ENCODE measurements around the gene CHAF1B. TPM values are rescaled to one million over a fixed set of nuclear protein-coding genes. Genes with fewer than 3 reads are reported as not detected.

Gene CHAF1B
- total RNA-seq, 1 experiment from 2014 or later: 18.7 TPM

DNA sequence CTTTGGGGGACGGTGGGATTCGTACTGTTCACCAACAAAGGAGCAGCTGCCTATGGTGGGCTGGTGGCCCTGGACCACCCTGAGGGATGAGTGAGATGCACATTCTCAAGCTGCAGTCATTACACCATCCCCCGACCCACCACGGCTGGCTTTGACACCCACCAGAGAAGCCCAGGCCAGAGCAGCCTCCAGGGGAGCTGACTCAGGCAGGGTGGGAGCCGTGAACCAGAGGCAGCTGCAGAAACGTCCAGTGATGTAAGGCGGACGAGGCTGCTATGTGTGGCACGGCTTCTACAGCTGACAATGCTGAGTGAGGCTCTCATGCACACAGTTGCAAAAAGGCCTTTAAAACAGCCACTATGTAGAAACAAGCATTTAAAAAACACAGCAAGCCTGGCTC lies 40.1 kb downstream of the CHAF1B start:
- Mint-ChIP-seq H3K27ac (ENCODE audit: unreplicated experiment) (no peak overlapping the region), H3K36me3 (ENCODE audit: insufficient read depth, unreplicated experiment) (no peaks in the 10 kb centered on the region), H3K4me3 (ENCODE audit: unreplicated experiment) (no peak overlapping the region), H3K9me3 (ENCODE audit: unreplicated experiment) (no peaks in the 10 kb centered on the region), H3K27me3 (ENCODE audit: insufficient read depth, unreplicated experiment) (no peaks in the 10 kb centered on the region), H3K4me1 (ENCODE audit: low read depth, unreplicated experiment) (peaks cover 6% of the 10 kb centered on the region)
- intact Hi-C loops (cut with micrococcal nuclease; ENCODE audit: unreplicated experiment): no loop called here
- Histone ChIP-seq H3K9me3 (no peaks in the 10 kb centered on the region), H3K27me3 (replicated peaks; ENCODE audit: control insufficient read depth, insufficient read depth, low read length) (no peaks in the 10 kb centered on the region), H3K4me1 (peaks cover 6% of the 10 kb centered on the region; the same call in 1 of the 2 replicates), H3K4me3 (ENCODE audit: low read depth, low read length) (no peak overlapping the region), H3K36me3 (ENCODE audit: control insufficient read depth, insufficient read depth, low read length) (no peaks in the 10 kb centered on the region)
- ChIA-PET CTCF (no interaction called here), POLR2A (no interaction called here)
- no peak for TF ChIP-seq CTCF (IDR thresholded peaks at IDR 0.05; ENCODE audit: insufficient read depth in 1 of 2, low read depth in 1 of 2, low read length in 1 of 2, severe bottlenecking in 1 of 2, unreplicated experiment in 1 of 2)
- BruUV-seq (replicated peaks): no TSS peak
- no peak for DNase-seq

DNA sequence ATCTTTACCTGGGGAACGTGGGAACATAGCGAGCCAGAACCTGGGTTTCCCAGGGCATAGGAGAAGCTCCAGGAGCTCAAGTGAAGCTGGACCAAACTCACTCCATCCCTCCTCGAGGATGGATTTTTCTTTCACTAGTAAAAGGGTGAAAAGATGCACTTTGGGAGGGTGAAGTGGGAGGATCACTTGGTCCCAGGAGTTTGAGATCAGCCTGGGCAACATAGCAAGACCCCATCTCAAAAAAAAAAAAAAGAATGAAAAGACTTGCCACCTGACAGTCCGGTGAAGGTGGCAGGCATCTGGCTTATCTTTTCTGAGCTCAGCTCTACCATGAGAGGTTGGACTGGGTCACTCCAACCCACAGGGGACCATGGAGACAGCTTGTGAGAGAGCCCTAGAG lies 42.3 kb downstream of the CHAF1B start:
- CTCF ChIA-PET: no interaction called here
- no peak overlapping the region for H3K4me3 ChIP-seq (ENCODE audit: low read depth, low read length)
- TF ChIP-seq CTCF (IDR thresholded peaks at IDR 0.05; ENCODE audit: insufficient read depth in 1 of 2, low read depth in 1 of 2, low read length in 1 of 2, severe bottlenecking in 1 of 2, unreplicated experiment in 1 of 2): no peak
- no TSS peak for BruUV-seq (replicated peaks)
- H3K27ac Mint-ChIP-seq (ENCODE audit: unreplicated experiment): no peak overlapping the region
- H3K27me3 Mint-ChIP-seq (ENCODE audit: insufficient read depth, unreplicated experiment): no peaks in the 10 kb centered on the region
- no peaks in the 10 kb centered on the region for H3K9me3 Mint-ChIP-seq (ENCODE audit: unreplicated experiment)
- H3K9me3 ChIP-seq: no peaks in the 10 kb centered on the region
- POLR2A ChIA-PET: no interaction called here
- intact Hi-C loops (cut with micrococcal nuclease; ENCODE audit: unreplicated experiment): no loop called here
- H3K4me1 Mint-ChIP-seq (ENCODE audit: low read depth, unreplicated experiment): peaks cover 6% of the 10 kb centered on the region
- no peak overlapping the region for H3K4me3 Mint-ChIP-seq (ENCODE audit: unreplicated experiment)
- no peaks in the 10 kb centered on the region for H3K36me3 Mint-ChIP-seq (ENCODE audit: insufficient read depth, unreplicated experiment)
- no peaks in the 10 kb centered on the region for H3K36me3 ChIP-seq (ENCODE audit: control insufficient read depth, insufficient read depth, low read length)
- no peak for DNase-seq
- H3K4me1 ChIP-seq: peaks cover 6% of the 10 kb centered on the region; the same call in 1 of the 2 replicates
- no peaks in the 10 kb centered on the region for H3K27me3 ChIP-seq (replicated peaks; ENCODE audit: control insufficient read depth, insufficient read depth, low read length)

- ChIA-PET CTCF (interaction anchor here (0.6 kb wide), 1 partner anchor 61 kb away, joined by 3 read pairs; no protein-coding TSS in a partner anchor), POLR2A (no interaction called here)
- Histone ChIP-seq H3K27me3 (replicated peaks; ENCODE audit: control insufficient read depth, insufficient read depth, low read length) (no peaks in the 10 kb centered on the region), H3K36me3 (ENCODE audit: control insufficient read depth, insufficient read depth, low read length) (no peaks in the 10 kb centered on the region), H3K4me3 (ENCODE audit: low read depth, low read length) (no peak overlapping the region), H3K4me1 (peaks cover 6% of the 10 kb centered on the region; the same call in 1 of the 2 replicates), H3K9me3 (no peaks in the 10 kb centered on the region)
- Mint-ChIP-seq H3K4me3 (ENCODE audit: unreplicated experiment) (no peak overlapping the region), H3K27ac (ENCODE audit: unreplicated experiment) (no peak overlapping the region), H3K27me3 (ENCODE audit: insufficient read depth, unreplicated experiment) (no peaks in the 10 kb centered on the region), H3K9me3 (ENCODE audit: unreplicated experiment) (no peaks in the 10 kb centered on the region), H3K4me1 (ENCODE audit: low read depth, unreplicated experiment) (peaks cover 6% of the 10 kb centered on the region), H3K36me3 (ENCODE audit: insufficient read depth, unreplicated experiment) (no peaks in the 10 kb centered on the region)
- no TSS peak for BruUV-seq (replicated peaks)
- no peak for DNase-seq
- intact Hi-C loops (cut with micrococcal nuclease; ENCODE audit: unreplicated experiment): no loop called here
- no peak for TF ChIP-seq CTCF (IDR thresholded peaks at IDR 0.05; ENCODE audit: insufficient read depth in 1 of 2, low read depth in 1 of 2, low read length in 1 of 2, severe bottlenecking in 1 of 2, unreplicated experiment in 1 of 2)
Observed at GRCh38 chr21:36428761-36429432, 43.7 kb downstream of the CHAF1B start.
